T-helper 2 cell treated with Interferon-gamma antibody and Interleukin-4, amounts not matched to agents 5 μg/mL and 100 μg/mL, for 36 hours (primary cell): ENCODE results near the gene BRSK2.
"Not testable (repeated sequence)": the region's sequence is repeated elsewhere in the genome, so short reads cannot be mapped to it uniquely, and the experiment has no call there.

Experiments used
- DNase-seq: peaks from one replicate; pipeline ENCODE4 v3.0.0; 2021; ENCODE audit warnings: low spot score
- H3K27ac Mint-ChIP-seq: one replicate; pipeline ENCODE4 v1.8.0; 2021; ENCODE audit warnings: mild to moderate bottlenecking, mixed read lengths
- H3K27me3 Mint-ChIP-seq: one replicate; pipeline ENCODE4 v1.8.0; 2021; ENCODE audit warnings: low read depth, mixed read lengths
- H3K36me3 Mint-ChIP-seq: one replicate; pipeline ENCODE4 v1.8.0; 2021; ENCODE audit warnings: low read depth, mixed read lengths
- H3K4me1 Mint-ChIP-seq: one replicate; pipeline ENCODE4 v1.8.0; 2021; ENCODE audit warnings: low read depth, mixed read lengths
- H3K4me3 Mint-ChIP-seq: one replicate; pipeline ENCODE4 v1.8.0; 2022; ENCODE audit warnings: mild to moderate bottlenecking, moderate library complexity, mixed read lengths
- H3K9me3 Mint-ChIP-seq: one replicate; pipeline ENCODE4 v1.8.0; 2021; ENCODE audit warnings: mixed read lengths

The BRSK2 gene

GRCh38 chr11:1401656-1402221 is 12.0 kb downstream of the BRSK2 start:
- H3K9me3 Mint-ChIP-seq, result no peaks in the 10 kb centered on the region

GRCh38 chr11:1402355-1403077 is 12.8 kb downstream of the BRSK2 start:
- no peak for DNase-seq
- no peaks in the 10 kb centered on the region for H3K9me3 Mint-ChIP-seq
- H3K4me1 Mint-ChIP-seq, result no peaks in the 10 kb centered on the region

More at GRCh38 chr11:1401656-1402221, 12.0 kb downstream of the BRSK2 start:
- no peaks in the 10 kb centered on the region for H3K4me1 Mint-ChIP-seq
- no peak overlapping the region for H3K27ac Mint-ChIP-seq
- no peaks in the 10 kb centered on the region for H3K27me3 Mint-ChIP-seq
- H3K4me3 Mint-ChIP-seq, result no peak overlapping the region
- H3K36me3 Mint-ChIP-seq, result no peaks in the 10 kb centered on the region
- no peak for DNase-seq

GRCh38 chr11:1403078-1403620 is 13.4 kb downstream of the BRSK2 start:
- DNase-seq, result no peak
- Mint-ChIP-seq H3K27ac (no peak overlapping the region), H3K4me1 (no peaks in the 10 kb centered on the region), H3K27me3 (no peaks in the 10 kb centered on the region), H3K4me3 (no peak overlapping the region), H3K9me3 (no peaks in the 10 kb centered on the region), H3K36me3 (no peaks in the 10 kb centered on the region)

More at GRCh38 chr11:1402355-1403077, 12.8 kb downstream of the BRSK2 start:
- Mint-ChIP-seq H3K36me3 (no peaks in the 10 kb centered on the region), H3K4me3 (no peak overlapping the region), H3K27me3 (no peaks in the 10 kb centered on the region), H3K27ac (no peak overlapping the region)

- DNase-seq, result no peak
- Mint-ChIP-seq H3K4me1 (no peaks in the 10 kb centered on the region), H3K27ac (no peak overlapping the region), H3K27me3 (no peaks in the 10 kb centered on the region), H3K4me3 (no peak overlapping the region), H3K36me3 (no peaks in the 10 kb centered on the region), H3K9me3 (no peaks in the 10 kb centered on the region)
These were observed 14.2 kb downstream of the BRSK2 start for GRCh38 chr11:1403721-1404460.

- H3K4me3 Mint-ChIP-seq, result no peak overlapping the region
- no peak for DNase-seq
- H3K4me1 Mint-ChIP-seq, result no peaks in the 10 kb centered on the region
These were observed 14.9 kb downstream of the BRSK2 start for GRCh38 chr11:1404461-1405185.

GRCh38 chr11:1405186-1406020 is 15.7 kb downstream of the BRSK2 start:
- Mint-ChIP-seq H3K27me3 (no peaks in the 10 kb centered on the region), H3K36me3 (no peaks in the 10 kb centered on the region)
- DNase-seq, result no peak

More at GRCh38 chr11:1404461-1405185, 14.9 kb downstream of the BRSK2 start:
- Mint-ChIP-seq H3K36me3 (no peaks in the 10 kb centered on the region), H3K9me3 (no peaks in the 10 kb centered on the region), H3K27ac (no peak overlapping the region), H3K27me3 (no peaks in the 10 kb centered on the region)

GRCh38 chr11:1406571-1407485 is 17.1 kb downstream of the BRSK2 start:
- Mint-ChIP-seq H3K4me1 (no peaks in the 10 kb centered on the region), H3K36me3 (no peaks in the 10 kb centered on the region), H3K4me3 (no peak overlapping the region), H3K9me3 (no peaks in the 10 kb centered on the region), H3K27ac (no peak overlapping the region), H3K27me3 (no peaks in the 10 kb centered on the region)
- DNase-seq, result no peak

More at GRCh38 chr11:1405186-1406020, 15.7 kb downstream of the BRSK2 start:
- no peak overlapping the region for H3K4me3 Mint-ChIP-seq
- no peaks in the 10 kb centered on the region for H3K4me1 Mint-ChIP-seq
- no peak overlapping the region for H3K27ac Mint-ChIP-seq
- H3K9me3 Mint-ChIP-seq, result no peaks in the 10 kb centered on the region

- H3K27me3 Mint-ChIP-seq, result no peaks in the 10 kb centered on the region
- no peaks in the 10 kb centered on the region for H3K36me3 Mint-ChIP-seq
- H3K4me1 Mint-ChIP-seq, result no peaks in the 10 kb centered on the region
- no peaks in the 10 kb centered on the region for H3K9me3 Mint-ChIP-seq
- no peak overlapping the region for H3K27ac Mint-ChIP-seq
- H3K4me3 Mint-ChIP-seq, result no peak overlapping the region
- DNase-seq, result no peak
These were observed 17.9 kb downstream of the BRSK2 start for GRCh38 chr11:1407668-1408067.

GRCh38 chr11:1408346-1408745 is 18.6 kb downstream of the BRSK2 start:
- Mint-ChIP-seq H3K36me3 (no peaks in the 10 kb centered on the region), H3K9me3 (no peaks in the 10 kb centered on the region), H3K4me3 (no peak overlapping the region), H3K4me1 (no peaks in the 10 kb centered on the region), H3K27ac (no peak overlapping the region), H3K27me3 (no peaks in the 10 kb centered on the region)
- no peak for DNase-seq

GRCh38 chr11:1409108-1409851 is 19.5 kb downstream of the BRSK2 start:
- no peak overlapping the region for H3K4me3 Mint-ChIP-seq
- peaks cover 5% of the 10 kb centered on the region for H3K9me3 Mint-ChIP-seq
- no peaks in the 10 kb centered on the region for H3K36me3 Mint-ChIP-seq
- H3K4me1 Mint-ChIP-seq, result no peaks in the 10 kb centered on the region
- no peak for DNase-seq
- H3K27ac Mint-ChIP-seq, result no peak overlapping the region
- no peaks in the 10 kb centered on the region for H3K27me3 Mint-ChIP-seq

GRCh38 chr11:1409852-1410125 is 20.1 kb downstream of the BRSK2 start:
- H3K36me3 Mint-ChIP-seq, DNase-seq, H3K9me3 Mint-ChIP-seq, H3K4me3 Mint-ChIP-seq, H3K27ac Mint-ChIP-seq, H3K27me3 Mint-ChIP-seq, H3K4me1 Mint-ChIP-seq: not testable (repeated sequence)
